ENCODE data around the gene HRH1.
"Not testable (repeated sequence)": the region's sequence is repeated elsewhere in the genome, so short reads cannot be mapped to it uniquely, and the experiment has no call there.

Gene HRH1

DNA sequence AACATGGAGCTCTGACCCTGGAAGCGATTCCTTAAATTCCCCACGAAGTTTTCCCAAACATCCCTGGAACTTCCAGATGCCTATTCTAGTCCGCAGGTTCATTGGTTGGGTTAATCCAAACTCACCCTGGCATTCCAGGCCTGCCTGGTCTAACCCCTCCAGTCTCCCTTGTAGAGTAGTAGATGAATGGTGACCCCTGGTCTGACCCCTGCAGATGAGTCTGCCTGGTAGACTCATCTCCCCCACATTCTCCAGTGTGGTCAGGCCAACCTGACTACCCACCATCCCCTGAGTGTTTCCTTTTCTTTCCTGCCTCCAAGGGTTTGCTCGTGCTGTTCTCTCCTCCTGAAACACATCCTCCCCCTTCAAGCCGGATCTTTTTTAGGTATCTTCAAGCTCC lies 10.8 kb upstream of the HRH1 start:
- DNase-seq = no peak

DNA sequence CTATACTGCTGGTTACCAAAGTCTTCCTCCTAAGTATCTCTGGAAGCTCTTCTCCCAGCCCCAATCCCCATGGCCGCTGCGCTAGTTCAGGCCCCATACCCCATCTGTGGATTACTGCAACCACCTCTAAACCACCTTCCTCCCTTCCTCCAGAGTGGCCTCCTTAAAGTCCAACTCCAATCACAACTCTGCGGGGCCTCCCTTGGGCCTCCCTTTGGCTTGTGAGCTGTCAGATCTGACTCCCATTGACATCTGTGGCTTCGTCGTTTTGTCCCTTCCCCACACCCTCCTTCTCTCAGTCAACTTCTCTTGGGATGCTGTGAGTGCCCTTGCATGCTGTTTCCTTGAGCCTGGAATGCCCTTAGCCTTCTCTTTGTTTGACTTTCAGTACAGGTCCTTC lies 9.3 kb upstream of the HRH1 start:
- no peak for DNase-seq

DNA sequence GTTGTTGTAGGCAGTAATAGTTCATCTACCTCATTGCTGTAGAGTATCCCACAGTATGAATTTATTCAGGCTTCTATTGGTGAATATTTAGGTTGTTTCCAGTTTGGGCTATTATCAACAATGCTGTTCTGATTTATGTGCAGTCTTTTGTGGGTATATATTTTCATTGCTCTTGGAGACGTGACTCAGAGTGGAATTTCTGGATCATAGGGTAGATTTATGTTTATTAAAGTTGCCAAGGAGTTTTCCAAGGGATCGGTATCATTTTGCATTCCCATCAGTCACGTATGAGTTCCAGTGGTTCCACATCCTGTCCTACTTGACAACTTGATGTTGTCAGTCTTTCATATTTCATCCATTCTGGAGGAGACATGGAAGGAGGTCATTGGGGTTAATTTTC lies 8.4 kb upstream of the HRH1 start:
- DNase-seq = no peak

DNA sequence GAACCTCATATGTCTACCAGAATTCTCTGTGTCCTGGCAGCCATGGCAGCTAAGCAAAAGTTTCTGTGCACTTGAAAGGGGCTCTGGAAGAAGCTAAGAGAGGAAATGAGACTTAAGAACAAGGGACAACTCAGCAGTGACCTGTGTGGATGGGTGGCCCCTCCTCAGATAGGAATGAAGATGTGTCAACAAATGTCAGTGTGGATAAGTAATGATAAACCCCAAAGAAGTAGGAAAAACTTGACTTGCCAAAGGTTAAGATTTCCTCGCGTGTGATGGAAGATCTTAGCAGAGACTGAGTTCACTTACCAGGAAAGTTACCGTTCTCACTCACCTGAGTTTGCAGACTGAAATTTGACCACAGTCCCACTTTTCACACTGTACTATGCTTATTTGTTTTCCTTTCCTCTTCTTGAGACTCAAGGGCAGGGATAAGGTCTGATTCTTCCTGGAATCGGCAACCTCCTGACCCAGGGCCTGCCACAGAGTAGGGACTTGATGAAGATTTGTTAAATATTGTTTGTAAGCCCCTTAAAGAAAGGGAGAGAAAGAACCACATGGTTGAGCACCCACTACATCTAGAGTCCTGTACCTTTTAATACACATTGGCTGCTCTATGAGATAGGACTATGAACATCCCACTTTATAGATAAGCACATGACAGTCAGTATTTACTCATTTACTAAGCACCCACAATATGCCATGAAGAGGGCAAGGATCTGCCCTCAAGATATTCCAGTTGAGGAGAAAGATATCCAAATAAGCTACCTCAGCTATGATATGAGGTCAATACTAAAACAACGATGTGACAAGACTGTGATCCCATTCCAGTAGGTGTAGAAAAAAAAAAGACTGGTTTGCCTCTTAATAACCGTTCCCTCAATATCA lies 7.3 kb upstream of the HRH1 start:
- no peak for DNase-seq

DNA sequence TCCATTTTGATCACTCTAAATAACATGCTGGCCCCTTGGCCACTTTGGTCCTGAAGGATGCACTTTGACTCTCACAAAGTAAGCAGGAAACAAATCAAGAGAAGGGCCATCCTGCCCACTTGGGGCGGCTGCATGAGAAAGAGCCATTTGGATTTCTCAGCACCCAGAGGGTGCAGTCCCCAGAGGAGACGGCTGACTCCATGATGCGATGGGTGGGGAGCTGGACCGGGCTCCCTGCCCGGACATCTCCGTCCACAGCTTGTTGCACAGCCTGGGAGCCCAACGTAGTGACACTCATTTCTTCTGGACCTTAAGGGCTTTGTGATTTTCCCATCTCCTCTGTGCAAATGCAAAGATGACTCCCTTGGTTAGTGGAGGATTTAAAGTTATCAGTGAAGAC lies 4.0 kb upstream of the HRH1 start:
- DNase-seq = no peak

DNA sequence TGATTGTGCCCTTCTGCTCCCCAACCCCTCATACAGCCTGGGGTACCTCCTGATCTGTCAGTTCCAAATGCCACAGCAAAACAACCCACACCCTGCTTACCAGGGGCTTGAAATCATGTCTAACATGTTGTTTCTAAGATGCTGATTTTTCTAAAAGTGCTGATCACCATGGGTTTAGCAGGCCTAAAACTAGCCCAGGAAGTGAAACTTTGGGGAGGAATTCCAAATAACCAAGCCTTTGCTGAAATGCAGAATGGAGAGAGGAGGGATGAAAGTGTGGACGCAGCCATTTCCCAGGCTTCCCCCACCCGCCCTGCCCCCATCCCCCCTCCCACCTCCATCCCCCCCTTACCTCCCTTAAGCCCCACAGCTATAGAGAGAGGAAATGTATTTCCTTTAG lies 2.0 kb upstream of the HRH1 start:
- DNase-seq = no peak

DNA sequence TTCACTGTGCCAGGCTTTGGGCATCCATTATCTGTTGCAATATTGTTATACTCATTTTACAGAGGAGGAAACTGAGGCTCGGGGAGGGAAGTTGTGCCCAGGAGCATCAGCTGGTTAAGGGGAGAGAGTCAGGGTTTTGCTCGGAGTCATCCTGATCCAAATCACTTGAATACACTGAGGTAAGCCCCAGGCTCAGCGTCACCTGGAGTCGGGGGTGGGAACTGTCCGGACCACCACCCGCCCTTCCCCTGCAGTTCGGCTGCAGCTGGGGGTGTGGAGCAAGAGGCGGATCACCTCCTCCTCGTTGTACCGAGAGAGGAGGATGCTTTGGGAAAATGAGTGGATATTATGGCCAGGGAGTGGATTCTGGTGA lies 646 bp downstream of the HRH1 start:
- no peak for DNase-seq

DNA sequence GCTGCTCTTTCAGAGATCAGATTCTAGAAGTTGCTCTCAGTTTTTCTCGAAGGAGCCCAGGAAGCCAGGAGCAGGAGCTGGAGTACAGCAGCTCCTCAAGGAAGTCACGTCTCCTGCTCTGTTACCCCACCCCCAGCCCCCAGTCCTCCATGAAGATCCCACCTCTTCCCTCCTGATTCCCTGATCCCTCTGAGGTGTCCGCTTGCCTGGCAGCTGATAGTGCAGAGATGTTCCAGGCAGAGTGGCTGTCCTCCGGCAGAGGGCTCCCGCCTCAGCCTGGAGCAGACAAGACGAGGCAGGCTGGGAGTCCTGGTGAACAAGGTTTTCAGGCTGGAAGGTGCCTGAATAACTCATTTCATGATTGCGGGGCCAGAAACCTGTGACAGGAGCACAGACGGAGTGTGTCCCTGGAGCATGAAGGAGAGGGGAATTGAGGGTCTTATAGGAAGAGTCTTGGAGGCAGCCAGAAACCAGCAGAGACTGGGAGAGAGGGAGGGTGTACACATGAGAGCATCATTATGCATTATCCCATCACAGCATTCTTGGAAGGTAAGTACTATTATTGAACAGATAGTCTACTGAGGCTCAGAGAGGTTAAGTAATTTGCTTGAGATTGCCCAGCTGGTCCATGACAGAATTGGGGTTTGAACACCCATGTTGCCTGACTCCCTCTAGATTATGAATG lies 1.2 kb downstream of the HRH1 start:
- DNase-seq = no peak

DNA sequence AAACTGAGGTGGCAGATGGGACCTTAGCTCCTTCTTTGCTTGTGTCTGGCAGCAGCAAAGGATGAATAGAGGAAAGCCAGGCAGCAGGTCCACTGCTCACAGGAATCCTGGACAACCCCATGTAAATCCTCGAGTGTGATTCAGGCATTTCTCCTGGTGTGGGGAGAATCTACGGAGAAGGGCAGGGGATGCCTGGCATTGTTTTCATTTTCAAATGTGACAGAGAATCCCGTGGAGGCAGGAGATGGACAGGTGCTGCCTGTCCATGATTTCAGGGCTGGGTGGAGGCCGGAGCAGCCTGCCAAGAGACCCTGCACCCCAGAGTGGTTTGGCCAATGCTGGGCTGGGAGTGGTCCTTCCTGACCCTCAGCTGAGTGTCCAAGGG lies 1.7 kb downstream of the HRH1 start:
- DNase-seq = no peak

DNA sequence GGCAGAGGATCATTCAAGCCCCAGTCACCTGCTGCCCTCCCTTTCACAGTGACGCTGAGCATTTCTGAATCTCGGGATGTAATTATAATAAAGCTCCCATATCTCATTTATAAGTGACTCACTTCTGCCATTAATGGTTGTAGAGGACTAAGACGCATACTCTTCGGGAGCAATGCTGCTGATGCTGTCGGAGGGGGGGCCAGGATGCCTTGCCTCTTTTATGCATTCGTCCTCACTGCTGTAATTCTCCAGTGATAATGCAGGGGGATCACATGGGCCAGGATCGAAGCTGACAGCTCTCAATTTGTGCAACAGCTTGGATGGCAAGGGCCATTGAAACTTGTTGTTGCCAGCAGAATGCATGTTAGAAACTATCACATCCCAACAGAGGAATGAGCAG lies 3.1 kb downstream of the HRH1 start:
- no peak for DNase-seq

DNA sequence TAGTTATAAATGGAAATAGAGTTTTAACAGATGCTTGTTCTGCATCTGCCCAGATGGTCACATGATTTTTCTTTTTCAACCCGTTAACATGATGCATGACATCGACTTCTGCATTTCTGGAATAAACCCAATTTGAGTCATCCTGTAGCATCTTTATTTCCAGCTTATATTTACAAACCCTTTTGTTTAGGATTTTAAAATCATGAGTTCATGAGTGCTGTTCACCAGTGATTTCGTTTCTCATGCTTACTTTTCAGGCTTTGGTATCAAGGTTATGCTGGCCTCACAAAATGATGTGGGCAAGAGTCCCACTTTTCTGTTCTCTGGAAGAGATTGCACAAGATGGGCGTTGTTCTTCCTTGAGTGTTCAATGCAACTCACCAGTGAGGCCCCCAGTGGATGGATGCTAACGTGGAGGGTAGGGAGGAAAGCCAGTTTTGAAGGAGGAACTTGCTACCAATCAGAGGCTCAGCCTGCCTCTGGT lies 5.2 kb downstream of the HRH1 start:
- no peak for DNase-seq

DNA sequence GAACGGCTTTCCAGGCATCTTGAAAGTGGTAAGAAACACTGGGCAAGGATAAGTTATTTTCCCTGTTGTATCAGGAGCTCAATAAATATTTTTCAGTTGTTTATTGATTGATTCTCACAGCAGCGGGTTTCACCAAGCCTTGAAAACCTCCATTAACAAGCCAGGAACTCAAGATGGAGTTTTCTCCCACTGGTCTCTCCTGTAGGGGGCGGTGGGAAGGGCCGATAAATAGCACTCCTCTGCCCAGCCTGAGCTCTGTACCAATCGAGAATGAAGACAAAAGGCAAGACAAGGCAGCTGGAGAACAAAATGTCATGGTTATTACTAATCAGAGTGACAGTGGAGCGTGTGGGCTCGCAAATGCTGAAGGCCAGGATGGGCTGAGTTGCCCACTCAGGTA lies 7.4 kb downstream of the HRH1 start:
- DNase-seq = no peak

DNA sequence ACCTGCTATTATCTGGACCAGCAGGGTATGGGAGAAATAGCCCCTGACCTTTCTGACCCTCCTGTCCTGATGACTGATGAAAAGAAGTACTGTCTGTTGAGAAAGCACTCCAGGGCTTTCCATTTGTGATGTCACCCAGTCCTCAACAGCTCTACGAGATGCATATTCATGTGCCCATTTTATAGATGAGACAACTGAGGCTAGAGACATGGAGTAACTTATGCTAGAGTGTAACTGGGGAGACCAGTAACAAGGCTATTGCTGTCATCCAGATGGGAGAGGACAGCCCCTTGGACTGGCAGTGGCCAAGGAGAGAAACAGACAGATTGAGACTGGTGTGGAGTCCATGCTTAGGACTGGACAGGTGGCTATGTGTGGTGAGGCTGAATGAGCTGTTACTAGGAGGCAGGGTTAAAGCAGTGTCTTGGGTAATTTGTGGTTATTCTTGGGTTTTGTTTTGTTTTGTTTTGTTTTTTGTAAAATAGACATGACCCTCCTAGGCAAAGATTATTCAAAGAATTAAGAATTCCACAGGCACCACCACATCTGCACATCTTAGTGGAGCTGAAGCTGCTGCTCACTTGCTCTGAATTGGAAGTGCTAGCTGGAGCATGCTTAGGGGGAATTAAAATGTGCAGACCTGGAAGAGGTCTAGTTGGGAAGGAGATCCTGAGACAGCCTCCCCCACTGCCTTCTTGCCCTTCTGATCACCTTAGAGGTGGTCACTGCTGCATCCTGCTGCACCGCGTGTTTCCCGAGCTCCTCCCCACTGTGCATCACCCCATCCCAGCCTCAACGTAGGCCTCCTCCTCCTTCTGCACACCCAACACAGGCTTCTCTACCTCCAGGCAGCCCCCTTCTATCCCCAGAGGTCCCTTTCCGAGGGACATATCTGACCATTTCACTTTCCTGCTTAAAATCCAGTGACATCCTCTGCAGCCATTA lies 8.4 kb downstream of the HRH1 start:
- no peak for DNase-seq

DNA sequence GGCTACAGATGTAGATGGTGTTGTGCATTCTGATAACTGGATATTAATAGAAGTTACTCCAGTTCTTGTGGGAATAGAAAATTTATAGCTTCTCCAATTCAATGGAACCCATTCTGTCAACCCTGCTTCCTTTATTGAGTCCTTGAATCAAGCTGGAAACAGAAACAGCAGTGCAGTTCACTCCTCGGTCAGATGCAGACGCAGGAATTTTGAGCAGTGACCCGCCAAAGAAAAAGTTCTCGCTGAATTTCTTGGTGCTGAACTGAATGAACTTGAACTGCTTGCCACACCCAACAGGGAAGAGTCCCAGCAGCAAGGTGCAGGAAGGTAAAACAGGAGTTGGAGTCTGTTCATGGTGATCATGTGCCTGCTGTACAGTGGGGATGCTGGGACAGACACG lies 10.3 kb downstream of the HRH1 start:
- no peak for DNase-seq

DNA sequence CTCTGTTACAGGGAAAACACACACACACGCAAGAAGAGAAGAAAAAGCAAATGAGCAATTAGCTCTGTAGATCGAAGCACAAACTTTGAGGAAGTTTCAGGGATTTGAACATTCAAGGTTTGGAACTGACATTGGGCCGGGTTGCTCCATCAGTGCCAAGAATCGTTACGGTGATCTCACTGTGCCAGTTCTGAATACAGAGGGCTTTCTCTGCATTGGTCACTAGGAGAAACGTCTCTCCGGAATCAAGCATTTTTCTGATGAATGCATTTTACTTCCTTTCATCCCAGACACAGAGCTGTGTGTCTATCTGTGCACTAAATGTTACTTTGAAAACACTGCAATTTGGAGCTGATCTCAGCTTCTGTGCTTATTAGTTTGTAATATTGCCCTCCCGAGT lies 11.2 kb downstream of the HRH1 start:
- no peak for DNase-seq

DNA sequence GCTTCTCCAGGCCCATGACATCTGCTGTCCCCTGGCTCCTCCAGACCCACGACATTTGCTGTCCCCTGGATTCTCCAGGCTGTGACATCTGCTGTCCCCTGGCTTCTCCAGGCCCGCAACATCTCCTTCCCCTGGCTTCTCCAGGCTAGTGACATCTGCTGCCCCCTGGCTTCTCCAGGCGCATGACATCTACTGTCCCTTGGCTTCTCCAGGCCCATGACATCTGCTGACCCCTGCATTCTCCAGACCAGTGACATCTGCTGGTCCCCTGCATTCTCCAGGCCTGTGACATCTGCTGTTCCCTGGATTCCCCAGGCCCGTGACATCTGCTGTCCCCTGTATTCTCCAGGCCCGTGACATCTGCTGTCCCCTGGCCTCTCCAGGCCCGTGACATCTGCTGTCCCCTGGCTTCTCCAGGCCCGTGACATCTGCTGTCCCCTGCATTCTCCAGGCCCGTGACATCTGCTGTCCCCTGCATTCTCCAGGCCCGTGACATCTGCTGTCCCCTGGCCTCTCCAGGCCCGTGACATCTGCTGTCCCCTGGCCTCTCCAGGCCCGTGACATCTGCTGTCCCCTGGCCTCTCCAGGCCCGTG lies 12.6 kb downstream of the HRH1 start:
- DNase-seq = not testable (repeated sequence)

DNA sequence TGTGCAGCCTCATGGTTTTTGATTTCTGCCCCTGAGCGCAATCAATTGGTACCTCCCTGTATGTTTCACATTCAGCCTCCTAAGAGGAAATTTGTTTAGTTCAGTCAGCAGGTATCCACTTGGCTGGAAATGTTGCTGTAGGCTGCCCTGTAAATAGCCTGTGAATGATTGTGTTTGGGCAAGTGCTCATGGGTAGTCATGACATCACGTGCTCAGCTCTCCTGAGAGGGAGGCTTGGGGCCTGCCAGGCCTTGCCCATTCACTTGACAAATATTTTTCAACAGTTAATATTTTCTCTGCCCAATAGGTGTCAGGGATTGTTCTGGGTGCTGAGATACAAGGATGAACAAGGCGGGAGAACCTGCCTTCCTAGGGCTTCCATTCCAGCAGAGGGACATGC lies 13.3 kb downstream of the HRH1 start:
- DNase-seq = no peak

DNA sequence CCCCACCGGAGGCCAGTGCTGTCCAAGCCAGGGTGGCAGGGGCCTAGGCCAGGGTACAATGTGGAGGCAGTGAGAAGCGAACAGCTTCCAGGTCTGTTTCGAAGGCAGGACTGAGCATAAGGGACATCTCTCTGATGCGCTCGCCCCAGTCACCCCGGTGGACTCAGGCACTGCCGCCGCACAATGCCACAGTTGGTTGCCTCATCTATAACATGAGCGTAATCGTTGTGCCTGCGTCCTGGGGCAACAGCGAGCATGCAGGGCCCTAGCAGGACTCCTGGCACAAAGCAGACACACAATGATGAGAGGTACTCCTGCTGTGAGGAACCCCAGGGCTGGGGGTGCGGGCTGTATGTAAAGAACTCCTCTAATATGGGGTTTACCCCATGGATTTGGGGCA lies 14.1 kb downstream of the HRH1 start:
- no peak for DNase-seq

DNA sequence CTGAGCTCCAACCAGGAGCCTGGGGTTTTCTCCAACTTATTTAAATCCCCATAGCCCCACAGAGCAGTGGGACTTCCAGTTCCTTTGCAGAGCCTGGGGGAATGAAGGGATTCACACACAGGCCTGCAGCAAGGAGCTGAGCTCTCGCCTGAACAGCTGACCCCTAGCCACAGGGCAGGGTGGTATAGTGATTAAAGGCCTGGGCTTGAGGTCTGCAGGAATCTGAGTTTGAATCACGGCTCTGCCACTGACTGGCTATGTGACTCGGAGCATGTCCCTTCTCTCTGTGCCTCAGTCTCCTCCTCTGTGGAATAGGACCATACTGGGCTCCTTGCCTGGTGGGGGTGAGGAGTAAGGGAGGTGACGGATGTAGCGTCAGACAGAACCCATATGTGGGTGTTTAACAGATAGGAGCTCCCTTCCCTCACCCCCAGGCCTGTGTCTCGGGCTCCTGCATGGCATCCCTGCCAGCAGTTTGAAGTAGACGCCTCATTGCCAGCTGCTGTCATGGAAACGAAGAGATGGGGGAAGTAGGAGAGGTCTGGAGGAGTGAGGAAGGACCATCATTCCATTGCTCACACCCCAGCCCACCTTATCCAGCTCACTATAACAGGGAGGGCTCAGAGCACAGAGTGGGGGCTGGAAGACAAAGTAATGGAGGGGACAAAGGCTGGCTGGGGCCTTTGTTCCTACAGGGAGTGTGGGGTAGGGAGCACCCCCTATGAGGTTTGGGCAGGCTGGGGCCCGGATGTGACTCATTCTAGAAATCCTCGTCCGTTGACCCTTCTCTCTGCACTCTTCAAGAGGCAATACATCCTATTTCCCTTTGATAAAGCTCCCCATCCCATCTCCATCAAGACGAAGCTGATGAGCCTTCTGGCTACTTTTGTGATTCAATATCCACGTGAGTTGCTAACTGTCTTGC lies 14.8 kb downstream of the HRH1 start:
- no peak for DNase-seq

DNA sequence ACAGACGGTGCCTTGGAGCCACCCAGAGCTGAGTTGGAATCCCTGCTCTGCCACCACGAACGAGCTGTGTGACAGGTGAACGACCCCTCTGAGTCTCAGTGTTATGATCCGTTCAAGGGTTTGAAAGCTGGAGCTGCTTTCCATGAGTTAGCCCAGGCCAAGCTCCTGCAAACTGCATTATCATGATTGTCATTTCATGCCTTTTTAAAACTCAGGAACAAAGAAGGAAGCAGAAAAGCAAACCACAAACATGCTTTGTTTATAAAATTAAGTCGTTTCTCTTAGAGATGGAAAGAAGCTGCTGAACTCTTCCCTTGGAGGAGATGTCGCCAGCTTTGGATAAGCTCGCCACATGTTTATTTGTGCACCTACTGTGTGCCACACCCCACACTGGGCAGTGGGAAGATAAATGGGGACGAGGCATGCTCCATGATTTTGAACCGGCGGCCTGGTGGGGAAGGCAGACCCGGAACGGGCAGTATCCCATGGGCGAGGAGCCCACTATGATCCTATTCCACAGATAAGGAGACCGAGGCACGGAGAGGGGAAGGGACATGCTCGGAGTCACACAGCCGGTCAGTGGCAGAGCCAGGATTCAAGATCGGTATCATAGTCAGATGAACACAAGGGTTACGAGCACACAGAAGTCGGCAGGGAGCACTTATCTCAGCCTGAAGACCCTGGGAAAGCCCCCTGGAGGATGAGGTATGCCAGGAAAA lies 15.9 kb downstream of the HRH1 start:
- no peak for DNase-seq

DNA sequence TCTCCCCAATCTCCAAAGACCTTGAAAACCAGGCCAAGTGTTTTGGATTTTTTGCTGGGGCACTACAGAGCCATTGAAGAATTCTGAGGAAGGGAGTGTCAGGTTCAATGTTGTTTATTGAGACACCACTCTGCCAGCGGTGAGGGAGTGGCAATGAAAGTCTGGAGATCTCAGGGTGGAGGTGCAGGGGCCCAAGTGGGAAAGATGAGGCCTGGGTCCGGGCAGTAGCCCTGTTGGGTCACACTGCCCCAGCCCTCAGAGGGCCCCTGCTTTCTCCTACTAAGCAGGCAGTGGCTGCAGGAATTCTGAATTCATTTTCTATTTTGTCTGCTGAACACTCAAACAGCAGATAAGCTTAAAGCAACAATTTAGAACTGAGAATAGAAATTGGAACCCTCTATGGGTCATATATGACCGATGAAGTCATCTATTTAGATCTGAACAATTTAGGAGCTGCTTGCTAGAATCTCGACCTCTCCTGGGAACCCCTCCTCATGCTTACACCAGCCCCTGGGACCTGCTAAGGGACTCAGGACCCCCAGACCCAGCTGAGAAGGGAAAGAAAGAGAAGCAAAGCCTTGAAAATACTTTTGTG lies 17.9 kb downstream of the HRH1 start:
- DNase-seq = no peak
